GM21390 (cell line): ENCODE results near the gene CELF1.

ENCODE experiments used
- ATAC-seq: cut with Tn5 transposase; IDR thresholded peaks from one replicate; pipeline ENCODE4 v1.9.1; 2021; ENCODE audit not compliant: unreplicated experiment

CELF1 gene

DNA sequence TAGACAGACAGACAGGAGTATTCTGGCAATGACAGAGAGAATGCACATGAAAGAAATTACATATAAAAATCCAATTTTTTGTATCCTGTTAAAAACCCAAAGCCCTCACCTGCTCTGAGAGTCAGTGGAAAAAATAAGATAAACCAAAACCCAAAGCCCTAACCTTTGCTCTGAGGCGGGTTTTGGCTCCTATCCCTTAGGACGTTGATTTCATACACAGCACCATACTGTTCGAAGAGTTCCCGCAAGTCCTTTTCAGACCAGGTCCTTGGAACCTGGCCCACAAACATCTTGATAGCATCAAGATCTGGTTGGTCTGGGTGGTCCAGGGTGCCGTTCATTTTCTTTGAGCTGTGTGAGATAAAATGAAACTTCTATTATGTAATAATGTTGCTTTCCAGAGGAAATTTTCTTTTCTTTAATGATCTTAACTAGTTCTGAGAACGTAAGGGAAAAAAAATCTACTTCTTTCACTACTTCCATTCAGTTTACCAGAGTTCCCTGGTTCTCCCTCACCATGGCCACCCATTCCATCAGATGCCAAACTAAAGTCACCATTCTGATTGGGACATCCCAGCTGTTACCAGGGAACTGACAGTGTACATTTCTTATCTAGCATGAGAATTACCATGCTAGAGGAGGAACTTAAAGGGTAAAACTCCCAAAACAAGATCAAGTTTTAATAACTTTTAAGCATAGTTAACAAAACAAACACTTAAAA, 64.1 kb downstream of the CELF1 start:
- no peak for ATAC-seq

DNA sequence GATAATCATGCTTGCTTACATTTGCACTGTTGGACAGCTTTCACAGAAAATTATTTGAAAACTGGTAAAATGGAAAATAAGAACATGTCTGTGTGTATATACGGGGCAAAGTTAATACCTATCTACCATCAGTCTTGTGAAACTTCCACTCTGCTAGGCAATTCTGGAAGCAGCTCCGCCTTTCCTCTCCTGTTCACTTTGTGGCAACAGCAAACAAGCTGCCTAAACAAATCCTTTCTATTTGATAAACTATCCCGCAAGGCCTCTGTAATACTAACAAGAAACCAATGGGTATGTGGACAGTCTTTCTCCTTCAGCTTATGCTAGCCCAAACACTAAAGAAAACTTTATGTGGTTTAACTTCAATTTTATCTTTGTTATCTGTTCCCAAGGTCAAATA, 64.8 kb downstream of the CELF1 start:
- ATAC-seq, result no peak

GRCh38 chr11:47487421-47487820, 65.5 kb downstream of the CELF1 start:
- ATAC-seq, result no peak

GRCh38 chr11:47485107-47485506, 67.8 kb downstream of the CELF1 start:
- ATAC-seq, result no peak

- no peak for ATAC-seq
These were observed 69.5 kb downstream of the CELF1 start for GRCh38 chr11:47483457-47483856.

GRCh38 chr11:47480762-47481161, 72.2 kb downstream of the CELF1 start:
- no peak for ATAC-seq

DNA sequence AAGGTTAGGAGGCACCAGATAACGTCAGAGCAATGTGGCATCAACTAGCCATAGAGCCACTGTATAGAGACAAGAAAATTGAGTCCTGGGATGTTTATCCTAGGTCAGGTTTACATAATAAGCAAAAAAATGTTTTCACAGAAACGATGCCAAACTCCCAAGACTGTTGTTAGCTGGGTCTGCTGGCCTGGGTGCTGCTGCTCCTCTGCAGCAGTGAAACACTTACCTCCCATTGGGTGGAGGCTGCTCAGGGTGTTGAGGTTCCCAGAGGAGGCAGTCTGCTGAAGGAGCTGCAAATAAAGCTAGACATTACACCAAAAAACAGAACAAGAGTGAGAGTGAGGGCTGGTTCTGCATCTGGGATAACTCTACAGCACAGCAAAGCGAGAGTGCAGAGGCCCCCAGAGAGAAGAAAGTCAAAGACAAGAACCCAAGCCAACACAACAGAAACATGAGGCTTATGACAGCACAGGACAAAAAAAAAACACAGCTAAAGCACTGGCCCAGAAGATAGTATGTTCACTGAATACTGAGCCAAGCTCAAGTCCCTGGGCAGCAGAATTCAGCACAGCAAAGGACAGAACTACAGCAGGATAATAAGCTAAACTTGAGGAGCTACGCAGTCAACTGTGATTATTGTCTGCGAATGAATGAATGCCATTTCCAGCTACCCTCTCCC, 74.1 kb downstream of the CELF1 start:
- no peak for ATAC-seq

GRCh38 chr11:47477753-47478152, 75.2 kb downstream of the CELF1 start:
- ATAC-seq, result no peak

DNA sequence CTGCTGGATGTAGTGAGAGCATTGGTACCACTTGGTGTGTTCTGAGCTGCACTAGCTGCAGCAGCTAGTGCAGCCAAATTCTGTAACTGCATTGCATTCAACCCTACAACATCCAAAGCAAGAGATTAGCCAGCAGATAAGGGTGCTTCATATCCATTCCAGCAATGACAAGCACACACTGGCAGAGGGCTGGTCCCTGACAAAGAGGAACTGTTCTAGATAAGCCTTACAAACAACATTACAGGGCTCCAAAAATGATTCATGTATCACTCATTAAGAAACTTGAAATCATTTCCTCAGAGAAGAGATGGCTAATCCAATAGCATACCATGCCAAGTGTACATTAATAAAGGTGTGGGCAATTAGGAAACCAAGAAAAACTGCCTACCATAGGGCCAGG, 75.6 kb downstream of the CELF1 start:
- no peak for ATAC-seq

DNA sequence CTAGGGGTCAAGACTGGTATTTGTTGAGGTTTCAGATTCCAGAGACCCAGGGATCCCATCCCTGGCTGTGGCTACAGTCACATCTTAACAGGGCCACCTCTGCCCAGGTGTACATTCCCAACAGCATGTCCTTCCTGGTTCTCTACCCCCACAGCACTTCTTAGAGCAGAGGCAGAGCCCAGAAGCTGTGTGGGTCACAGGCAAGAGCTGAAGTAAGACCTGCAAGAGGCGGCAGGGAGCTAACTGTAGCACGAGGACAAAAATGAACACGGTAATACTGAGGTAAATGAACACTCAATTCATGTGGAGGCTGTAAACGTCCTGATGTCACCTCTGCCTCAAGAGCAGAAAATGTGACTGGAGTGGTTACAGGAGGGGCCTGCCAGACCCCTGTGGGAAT, 82.3 kb downstream of the CELF1 start:
- ATAC-seq, result no peak

DNA sequence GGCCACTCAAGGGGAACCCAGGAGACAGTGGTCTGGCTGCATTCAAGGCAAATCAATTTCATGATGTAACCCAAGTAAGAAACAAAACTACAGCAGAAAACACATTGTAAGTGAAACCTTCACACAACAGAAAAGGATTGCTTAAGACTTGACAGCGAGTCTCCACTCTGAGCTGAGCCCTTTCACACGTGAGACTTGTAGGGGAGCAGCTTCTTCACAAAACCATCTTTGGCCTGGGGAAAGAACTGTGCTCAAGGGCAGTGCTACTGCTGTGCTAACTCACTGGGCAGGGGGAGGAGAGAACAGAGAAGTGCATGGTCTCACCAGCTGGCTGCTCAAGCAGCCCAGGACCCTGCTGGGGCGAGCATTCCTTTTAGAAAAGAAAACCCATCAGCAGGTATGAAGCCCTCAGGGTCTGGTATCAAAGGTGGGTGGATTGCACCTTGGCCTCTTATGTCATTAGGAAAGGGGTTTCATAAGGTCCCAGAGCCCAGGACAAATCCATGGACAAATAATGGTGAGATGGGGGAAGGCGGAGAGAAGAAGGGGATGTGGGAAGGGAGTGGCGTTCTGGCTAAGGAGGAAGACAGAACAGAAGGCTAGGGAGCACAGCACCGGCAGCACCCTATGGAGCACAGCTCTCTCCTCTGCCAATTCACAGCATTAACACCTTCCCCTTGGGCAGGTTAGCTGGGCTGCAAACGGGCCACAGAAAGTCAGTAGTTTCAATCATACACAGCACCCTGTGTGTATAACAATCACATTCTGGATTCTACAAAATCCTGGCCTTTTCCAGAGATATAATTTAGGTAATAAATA, 83.4 kb downstream of the CELF1 start:
- ATAC-seq, result no peak

GRCh38 chr11:47468598-47469214, 84.2 kb downstream of the CELF1 start:
- no peak for ATAC-seq

DNA sequence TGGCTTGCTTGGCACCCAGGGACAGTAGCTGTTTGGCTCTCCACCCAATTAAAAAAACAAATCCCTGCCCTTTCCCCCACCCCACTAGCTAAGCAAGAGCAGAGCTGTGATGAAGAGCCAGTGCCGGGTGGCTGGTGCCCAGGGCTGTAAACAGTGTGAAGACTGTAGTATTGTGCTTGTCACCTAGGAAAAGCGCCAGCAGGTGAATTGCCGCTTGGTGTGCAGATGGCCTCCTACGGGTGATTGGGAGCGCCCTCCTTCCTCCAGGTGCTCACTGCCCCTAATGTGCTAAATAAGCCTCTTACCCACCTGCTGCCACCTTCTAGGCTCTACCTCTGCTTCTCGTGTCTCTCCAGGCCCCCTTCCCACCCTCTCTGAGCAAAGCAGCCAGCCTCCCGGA, 85.6 kb downstream of the CELF1 start:
- no peak for ATAC-seq

DNA sequence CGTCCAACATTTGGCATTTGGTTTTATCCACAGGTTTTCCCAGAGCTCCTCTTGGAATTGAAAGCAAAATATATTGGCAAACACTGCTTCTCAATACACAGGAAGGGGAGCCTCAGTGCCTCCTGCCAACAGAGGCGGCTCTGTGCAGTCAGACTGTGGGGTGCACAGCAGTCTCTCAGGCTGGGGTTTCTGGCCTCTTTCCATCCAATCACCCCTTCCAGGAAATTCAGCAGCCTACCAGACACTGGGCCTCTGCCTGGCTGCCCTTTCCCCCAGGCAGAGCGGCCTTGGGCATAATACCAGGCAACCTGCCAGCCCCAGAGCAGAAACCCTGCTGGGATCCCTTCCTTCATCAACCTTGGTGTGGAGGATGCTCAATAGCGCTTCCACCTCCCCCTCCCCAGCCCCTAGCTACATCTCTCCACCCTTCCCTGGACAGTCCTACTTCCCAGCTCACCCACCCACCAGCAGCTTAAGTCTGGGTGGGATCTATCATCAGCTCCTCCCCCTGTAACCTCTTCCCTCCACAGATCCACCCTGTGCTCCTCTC, 86.2 kb downstream of the CELF1 start:
- no peak for ATAC-seq

GRCh38 chr11:47466201-47466600, 86.7 kb downstream of the CELF1 start:
- ATAC-seq, result no peak

DNA sequence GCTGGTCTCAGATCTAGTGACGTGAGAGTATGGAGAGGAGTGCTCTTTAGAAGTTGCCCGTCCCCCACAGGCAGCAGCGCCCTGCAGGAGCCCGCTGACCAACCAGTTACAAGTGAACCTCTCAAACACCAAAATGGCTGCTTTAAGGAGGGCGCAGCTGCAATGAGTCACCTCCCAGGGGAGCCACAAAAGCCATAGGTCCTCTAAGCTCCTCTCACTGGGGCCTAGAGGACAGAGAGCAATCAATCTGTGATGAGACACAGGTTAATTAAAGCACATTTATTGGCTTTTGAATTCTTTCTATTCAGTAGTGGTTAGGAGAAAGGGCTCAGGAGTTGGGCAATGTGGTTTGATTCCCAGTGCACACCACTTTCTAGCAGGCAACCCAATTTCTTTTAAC, 88.4 kb downstream of the CELF1 start:
- ATAC-seq, result no peak

GRCh38 chr11:47461876-47462275, 91.1 kb downstream of the CELF1 start:
- no peak for ATAC-seq

GRCh38 chr11:47460571-47461235, 92.2 kb downstream of the CELF1 start:
- no peak for ATAC-seq

DNA sequence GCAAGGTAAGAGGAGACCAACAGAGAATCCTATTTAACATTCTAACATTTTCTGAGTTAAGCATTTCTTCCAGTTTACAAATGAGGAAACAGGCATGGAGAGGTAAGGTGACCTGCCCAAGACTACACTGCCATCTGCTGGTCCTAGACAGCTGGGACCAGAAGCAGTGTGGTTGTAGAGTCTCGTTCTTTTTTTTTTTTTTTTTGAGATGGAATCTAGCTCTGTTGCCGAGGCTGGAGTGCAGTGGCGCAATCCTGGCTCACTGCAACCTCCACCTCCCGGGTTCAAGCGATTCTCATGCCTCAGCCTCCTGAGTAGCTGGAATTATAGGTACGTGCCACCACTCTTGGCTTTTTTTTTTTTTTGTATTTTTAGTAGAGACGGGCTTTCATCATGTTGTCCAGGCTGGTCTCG, 98.7 kb downstream of the CELF1 start:
- ATAC-seq, result peak; percentile 66

- ATAC-seq, result no peak
These were observed 99.6 kb downstream of the CELF1 start for GRCh38 chr11:47453365-47453764.

GRCh38 chr11:47451990-47452389, 100.9 kb downstream of the CELF1 start:
- ATAC-seq, result no peak
